ENCODE measurements around the gene DLG5.

DLG5 gene

DNA sequence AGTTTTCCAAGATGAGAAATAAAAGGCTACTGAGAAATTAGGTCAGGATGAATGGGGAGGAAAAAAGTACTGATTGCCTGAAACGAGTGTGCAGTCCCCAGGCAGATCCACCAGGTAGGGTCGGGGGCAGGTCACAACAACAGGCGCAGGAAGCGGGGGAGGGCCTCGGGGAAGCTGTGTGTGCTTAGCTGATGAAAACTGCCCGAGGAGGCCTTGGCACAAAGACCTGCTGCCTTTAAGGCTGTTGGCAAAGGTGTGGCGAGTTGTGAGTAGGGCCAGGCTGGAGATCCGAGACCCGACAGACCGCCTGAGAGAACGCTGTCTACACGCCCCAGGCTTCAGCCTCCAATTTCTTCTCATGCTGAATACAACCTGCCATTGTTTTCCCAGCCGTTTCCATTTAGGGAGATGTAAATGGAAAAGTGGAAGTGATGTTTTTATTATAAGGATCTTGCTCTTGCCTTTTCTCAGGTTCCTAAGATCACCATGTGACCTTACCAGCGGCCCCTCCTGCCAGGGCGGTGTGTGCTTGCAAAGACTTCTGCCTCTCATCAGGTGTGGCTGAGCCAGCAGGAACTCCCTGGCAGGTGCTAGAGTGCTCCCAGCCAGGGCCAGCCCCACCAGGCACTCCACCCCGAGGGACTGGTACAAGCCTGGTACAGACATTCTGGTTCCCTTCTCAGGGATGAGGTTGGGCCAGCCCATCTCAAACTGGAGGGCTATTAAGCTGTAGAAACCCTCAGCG is 60.8 kb downstream of the DLG5 start:
- no peak for DNase-seq

DNA sequence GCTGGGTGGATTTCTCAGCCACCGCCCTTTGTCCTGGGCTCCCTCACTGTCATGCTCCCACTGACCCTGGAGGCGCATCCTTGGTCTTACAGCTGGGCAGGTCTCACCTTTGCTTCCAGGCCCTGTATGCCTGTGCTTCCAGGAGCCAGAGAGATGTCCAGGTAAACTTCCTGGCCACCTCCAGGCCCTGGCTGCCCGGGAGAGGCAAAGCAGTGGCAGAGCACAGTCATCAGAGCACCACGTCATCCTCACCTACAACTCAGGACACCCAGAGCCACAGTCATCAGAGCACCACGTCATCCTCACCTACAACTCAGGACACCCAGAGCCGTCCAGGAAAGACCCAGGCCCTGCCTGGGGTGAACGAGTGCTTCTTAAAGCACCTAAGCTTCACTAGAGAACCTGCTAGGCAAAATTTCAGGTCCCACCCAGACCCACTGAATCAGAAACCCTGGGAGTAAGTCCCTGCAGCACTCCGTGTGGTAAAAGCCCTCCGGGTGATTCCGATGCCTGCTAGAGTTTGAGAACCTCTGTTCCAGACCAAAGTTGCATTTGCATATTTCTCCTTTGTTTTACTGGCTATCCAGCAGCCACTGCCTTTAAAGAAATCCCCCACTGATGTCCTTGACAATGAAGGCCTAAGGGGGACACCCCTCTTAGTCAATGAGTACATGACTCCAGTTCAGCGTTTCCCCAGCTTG is 62.3 kb downstream of the DLG5 start:
- DNase-seq: no peak

DNA sequence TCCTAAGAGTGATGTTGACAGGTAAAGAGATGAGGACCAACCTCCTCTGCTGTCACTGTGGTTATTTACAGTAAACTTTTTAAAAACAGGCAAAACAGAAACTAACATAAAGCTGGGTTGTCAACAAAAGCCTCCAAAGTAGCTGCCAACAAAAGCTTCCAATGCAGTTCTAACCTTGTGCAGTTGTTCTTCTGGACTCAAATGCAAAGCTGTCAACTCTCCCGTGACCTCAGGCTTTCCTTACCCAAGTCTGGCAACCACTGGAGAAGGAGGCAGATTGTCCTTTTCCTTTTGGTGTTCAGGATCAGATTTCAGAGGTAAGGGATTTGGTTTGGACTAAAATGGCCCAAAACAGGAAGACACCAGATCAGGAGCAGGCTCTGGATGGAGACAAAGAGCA is 63.1 kb downstream of the DLG5 start:
- no peak for DNase-seq

DNA sequence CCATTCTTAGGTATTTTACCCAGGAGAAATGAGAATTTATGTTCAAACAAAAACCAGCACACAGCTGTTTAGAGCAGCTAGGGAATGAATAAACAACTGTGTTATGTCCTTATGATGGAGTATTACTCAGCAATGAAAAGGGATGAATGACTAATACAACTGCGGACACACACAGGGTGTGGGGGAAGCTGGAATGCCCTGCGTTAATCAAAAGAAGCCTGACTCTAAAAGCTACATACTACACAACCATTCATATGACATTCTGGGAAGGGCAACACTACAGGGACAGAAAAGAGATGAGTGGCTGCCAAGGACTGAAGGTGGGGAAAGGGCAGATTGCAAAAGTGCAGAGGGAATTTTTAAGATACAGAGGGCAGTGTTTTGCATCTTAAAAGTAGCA is 64.0 kb downstream of the DLG5 start:
- no peak for DNase-seq

DNA sequence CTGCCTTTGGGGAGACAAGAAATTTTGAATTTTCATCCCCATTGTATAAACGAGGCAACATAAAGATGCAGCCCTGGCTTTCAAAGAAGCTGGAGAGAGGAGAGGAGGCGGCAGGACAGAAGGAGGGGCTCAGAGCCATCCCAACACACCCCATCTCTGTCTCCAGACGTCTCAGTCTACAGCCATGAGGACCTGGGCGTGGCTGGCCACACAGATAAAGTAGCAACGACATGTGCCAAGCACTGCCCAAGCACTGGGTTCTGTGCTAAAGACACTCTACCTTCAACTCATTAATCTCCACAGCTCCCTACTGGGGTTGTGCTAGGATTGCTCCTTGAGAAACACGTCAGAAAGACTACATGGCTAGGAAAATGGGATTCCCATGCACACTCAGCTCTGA is 65.2 kb downstream of the DLG5 start:
- DNase-seq: no peak

DNA sequence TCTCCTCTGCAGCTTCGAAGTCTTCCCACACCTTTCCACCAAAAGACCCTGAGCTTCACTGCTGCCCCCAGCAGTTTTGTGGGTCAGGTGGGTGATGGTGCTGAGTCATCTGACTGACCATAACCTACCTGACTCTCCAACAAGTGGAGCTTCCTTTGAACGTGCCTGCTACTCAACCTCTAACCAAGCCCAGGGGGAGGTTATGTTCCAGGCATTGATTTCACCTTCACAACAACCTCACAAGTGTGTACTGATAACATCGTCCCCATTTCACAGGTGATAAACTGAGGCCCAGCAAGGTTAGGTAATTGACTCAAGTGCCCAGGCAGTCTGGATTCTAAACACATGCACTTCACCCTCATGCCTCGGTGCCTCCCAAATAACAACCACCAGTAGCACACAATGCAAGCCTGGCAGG is 66.7 kb downstream of the DLG5 start:
- DNase-seq: no peak

DNA sequence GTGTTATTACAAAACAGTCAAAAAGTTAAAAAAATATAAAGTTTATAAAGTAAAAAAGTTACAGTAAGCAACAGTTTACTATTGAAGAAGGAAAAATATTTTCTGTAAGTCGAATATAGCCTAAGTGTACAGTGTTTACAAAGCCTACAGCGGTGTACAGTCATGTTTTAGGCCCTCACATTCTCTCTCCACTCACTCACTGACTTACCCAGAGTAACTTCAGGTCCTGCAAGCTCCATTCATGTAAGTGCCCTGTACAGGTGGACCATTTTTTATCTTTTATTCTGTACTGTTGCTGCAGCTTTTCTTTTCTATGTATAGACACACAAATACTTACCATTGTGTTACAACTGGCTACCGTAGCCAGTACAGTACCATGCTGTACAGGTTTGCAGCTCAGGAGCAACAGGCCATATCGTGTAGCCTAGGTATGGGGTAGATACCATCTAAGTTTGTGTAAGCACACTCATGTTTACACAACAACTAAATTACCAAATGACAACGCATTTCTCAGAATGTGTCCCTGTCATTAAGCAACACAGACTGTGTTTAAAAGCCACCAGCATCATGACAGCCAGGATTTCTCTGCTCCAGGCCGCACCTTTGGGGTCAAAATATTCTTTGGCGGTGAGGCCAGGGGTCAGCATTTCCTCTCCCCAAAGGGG is 67.2 kb downstream of the DLG5 start:
- DNase-seq: no peak

DNA sequence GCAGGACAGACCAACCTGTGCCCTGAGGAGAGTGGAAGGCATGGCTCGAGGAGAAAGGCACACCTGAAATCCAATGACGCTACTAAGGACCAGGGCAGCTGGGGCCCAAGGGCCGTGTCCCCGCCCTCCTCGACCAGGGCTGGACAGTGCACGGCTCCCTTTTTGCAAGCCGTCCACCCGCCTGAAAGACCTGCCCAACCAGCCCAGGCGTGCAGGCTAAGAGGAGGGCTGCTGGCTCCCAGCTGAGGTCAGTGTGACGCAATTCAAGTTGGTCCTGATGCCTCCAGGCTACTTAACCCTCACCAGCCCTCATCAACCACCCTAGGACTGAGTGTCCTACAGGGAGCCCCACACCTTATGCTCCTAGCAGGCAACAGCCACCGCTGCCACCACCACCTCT is 69.3 kb downstream of the DLG5 start:
- no peak for DNase-seq

DNA sequence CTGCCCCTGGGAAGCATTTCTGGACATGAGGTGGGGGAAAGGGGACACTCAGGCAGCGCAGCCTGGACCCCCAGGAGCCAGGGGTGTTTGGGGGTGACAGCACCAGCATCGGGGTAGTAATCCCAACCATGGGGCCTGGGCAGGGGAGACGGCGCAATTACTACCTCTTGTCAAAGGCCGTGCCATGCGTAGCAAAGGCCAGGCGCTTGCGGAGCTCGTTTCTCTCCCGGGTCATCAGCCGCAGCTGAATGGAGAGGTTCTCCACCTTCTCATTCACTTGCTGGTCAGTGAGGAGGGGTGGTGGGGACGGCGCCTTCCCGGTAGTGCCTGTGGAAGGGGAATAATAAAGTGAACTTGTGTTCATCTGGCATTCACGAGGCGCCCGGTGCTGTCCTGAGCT is 70.0 kb downstream of the DLG5 start:
- DNase-seq: no peak

DNA sequence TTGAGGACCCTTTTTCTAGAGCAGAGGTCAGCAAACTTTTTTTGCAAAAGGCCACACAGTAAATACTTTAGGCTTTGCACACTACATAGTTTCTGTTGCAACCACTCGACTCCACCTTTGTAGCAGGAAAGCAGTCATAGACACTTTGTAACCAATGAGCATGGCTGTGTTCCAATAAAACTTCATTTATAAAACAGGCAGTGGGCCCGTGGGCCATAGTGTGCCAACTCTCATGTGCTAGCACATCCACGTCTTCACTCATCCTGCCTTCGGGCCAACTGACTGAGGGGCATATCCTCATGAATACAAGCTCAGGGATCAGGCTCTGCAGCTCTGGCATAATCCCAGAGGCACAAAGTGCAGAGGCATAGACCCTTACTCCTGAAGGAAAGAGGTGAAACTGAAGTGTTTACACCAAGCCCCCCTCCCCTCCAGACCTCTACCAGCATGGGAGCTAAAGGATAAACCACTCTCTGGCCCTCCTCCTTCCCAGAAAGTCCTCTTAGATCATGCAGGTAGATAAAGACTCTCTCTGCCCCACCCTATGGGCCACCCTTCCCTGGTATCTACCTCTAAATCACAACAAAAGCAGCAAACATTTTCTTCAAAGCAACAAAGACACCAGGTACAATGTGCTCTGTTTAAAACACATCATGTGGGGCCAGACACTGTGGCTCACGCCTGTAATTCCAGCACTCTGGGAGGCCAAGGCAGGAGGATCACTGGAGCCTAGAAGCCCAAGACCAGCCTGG is 71.0 kb downstream of the DLG5 start:
- DNase-seq: no peak

DNA sequence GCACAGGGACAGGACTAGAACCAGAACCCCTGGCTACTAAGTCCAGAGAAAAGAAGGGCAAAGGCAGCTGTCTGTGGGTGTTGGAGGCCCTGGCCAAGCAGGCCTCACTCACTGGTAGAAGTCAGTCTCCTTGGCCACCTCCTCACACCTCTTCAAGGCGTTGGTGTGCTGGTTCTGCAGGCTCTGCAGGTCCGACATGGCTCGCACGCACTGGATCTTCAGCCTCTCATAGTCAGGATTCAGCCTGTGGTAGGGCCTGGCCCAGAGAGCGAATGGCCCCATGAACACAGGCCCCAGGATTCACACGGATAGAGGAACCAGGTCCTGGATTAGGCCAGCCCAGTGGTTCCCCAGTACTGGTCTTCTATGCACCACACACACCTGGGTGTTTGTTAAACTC is 72.4 kb downstream of the DLG5 start:
- DNase-seq: no peak

DNA sequence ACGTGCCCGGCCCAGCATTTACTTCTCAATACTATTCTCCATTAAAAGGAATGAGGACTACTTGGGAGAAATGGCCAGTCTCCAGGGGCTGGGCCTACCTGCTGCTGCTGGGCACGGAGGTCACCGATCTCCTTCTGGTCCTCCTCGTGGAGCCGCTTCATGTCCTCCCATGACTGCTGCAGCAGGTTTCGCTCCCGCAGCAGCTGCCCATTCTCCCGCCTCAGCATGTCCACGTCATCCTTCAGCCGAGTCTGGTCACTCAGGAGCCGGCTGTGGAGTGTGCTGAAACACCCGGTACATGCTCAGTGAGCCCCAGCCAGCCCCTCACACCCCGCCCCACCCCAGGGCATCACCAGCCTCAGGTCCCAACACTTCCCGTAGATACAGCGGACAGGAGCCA is 73.3 kb downstream of the DLG5 start:
- DNase-seq: no peak

DNA sequence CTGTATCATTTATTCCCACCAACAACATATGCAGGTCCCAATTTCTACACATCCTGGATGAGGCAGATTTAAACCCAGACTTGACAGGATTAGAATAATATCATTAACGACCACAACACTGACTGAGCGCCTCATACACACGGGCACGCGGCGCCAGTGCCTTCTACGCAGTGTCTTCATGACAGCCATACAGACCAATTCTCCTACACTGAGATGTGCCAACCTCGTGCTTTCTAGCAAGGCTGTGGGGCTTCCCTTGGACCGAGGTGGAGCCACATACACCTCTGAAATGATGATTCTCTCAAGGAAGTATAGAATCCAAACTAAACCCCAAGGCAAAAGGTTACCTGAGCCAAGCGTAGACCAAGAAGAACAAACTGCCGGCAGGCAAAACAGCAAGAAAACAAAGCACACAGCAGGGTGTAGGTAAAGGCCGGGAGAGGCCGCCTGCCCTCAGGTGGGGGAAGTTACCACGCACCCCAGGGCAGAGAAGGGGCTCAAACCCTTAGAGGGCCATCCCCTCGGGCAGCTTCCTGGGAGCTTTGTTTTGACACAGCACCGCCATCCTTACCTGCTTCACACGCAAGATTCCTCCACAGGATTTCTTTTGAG is 75.8 kb downstream of the DLG5 start:
- DNase-seq: no peak

DNA sequence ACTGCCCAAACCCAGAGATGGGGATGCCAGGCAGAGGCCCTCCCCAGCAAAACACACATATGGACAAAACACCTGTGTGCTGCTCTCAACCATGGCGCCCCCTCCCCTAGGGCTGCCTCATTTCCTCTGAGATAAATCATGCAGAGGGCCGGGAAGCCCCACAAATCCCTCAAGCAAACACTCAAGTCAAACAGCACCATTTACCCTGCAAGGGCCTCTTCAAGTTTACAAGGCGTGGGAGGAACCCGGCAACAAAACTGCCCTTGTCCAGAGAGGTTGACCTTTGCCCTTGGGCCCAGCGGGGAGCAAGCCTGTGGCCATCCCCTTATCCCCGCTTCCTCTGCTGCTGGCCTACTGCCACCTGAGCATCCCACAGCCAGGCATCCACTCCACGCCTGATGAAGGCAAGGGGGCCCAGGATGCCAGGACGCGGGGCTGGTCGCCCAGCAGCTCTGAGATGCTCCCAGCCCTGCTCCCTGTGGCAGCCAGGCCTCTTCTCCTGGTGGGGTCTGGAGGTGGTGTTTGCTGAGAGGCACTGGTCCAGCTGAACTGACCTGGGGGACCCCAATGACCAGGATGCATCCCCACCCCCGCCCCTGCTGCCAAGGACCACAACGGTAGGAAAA is 77.4 kb downstream of the DLG5 start:
- no peak for DNase-seq

DNA sequence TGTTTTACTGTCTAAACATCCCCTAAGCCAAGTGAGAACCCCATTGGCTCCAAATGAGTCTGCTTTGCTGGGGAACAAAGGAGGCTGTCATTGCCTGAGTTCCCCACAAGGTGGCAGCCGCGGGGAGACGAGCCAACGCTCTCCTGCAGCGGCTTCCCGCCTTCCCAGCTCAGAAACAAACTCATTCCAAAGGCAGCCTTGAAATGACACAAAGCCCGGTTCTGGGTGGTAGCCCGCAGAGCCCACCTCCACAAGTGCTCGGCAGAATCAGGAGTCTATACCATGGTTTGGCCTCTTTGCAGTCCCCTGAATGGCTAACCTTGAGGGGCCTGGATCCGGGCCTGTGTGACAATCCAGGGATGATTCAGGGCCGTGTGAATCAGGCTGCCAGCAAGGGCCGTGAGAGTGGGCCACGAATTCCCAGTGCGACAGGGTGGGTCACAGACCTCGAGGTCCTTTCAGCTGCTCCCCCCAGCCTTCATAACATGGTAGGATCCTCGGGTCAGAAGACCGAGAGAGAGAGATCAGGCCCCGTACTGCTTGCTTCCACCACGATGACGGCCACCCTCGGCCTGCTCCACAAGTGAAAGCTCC is 79.7 kb downstream of the DLG5 start:
- peak; percentile 63 for DNase-seq

DNA sequence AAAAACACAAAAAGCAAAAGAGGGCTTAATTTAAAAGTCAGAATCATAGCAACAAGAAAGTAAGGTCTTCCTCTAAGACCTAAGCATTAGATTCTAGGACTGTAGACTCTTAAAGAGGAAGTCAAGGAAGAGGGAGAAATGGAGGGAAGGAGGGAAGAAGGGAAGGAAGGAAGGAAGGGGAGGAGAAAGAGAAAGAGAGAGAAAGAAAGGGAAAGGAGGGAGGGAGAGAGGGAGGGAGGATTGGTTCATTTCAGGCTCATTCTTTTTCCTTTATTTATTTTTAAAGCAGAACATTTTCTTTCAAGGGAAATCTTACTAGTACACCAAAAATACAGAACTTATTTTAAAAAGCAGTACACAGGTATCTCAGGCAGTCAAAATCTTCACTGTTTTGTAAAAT is 81.1 kb downstream of the DLG5 start:
- DNase-seq: no peak

DNA sequence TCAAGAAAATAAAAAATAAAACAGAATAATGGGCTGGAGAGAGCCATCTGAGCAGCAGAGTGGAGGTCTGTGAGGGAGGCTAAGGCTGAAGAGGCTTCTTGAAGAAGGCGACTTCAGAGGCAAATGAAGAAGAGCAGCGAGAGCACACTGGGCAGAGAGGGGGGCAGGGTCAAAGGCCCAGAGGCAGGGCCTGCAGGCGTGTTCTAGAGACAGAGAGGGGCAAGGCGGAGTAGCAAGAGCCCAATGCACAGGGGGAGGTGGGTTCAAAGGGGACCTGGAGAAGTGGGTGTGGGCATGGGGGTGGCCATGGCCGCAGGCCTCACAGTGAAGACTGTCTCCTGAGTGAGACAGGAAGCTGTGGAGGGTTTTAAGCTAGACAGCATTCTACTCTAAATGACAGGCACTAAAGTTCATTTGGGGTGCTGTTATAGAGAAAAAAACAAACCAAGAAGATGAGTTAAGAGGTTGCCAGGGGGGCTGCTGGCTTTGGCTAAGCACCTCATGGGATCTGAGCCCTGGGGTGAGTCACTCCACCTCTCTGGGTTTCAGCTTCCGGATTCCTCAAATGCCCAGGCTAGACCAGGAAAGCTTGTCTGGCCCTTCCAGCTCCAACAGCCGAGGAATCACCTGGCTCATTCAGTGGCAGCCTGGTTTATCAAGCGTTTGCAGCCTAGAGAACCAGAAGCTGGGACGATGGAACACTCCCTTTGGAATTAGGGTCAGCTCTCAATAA is 81.7 kb downstream of the DLG5 start:
- no peak for DNase-seq

DNA sequence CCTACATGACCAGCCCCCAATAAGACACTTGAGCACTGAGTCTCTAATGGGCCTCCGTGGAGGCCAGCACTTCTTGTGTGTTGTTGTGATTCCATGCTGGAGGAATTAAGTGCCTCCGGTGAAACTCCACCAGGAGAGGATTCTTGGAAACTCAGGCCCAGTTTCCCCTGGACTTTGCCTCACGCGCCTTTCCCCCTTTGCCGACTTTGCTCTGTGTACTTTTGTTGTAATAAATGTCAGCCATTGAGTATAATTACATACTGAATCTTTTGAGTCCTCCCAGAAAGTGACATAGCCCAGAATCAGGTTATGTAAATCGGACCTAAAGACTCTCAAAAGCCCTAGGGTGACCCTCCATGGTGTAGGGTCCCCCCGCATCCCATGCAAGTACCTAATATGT is 82.4 kb downstream of the DLG5 start:
- no peak for DNase-seq

DNA sequence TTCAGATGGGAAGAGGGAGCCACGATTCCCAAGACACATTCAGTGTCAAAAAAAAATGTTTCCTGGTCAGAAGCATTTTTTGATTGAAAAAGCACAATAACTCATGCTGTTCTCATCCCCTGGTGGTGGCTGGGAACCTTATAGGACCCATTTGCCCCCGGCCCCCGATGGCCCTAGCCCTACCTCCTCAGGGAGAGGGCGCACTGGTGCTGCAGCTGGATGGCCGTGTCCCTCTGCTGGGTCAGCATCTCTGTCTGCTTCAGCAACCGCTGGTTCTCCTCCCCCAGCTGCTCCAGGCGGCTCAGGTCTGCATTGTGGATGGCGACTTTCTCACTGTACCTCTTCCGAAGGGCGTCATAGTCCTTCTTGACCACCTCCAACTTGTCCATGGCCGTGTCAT is 83.3 kb downstream of the DLG5 start:
- DNase-seq: no peak

DNA sequence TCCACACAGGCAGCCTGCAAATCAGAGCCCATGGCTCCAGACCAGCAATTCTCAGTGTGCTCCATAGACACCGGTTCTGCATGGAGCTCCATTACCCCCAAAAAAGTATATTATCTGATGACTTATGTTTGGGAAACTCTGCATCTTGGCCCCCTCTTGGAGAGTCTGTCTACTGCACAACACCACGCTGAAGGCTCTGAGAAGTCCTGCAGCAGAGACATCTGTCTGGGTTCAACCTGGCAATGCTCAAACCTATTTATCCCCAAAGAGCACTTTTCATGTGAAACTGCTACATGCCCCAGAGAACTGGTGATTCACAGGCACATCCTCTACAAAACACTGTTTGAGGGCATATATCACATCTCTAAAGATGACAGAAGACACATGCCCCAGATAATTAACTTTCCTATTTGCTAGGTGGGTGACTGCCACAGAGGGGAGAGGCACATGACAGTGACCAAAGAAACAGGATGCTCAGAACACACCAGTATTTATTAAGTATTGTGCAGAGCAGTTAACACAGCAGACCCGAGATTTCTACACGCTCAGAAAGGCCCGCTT is 83.8 kb downstream of the DLG5 start:
- no peak for DNase-seq

All from T-helper 9 cell (primary cell).